NCI-H748 treated with DMSO at 0.1 percent for 48 hours (cell line): ENCODE results near the gene DDX1.
"Not testable (repeated sequence)": the region's sequence is repeated elsewhere in the genome, so short reads cannot be mapped to it uniquely, and the experiment has no call there.

Experiments used
- DNase-seq: peaks from one replicate; lab custom pipeline; 2025; lab: John Stamatoyannopoulos, UW

The DDX1 gene

DNA sequence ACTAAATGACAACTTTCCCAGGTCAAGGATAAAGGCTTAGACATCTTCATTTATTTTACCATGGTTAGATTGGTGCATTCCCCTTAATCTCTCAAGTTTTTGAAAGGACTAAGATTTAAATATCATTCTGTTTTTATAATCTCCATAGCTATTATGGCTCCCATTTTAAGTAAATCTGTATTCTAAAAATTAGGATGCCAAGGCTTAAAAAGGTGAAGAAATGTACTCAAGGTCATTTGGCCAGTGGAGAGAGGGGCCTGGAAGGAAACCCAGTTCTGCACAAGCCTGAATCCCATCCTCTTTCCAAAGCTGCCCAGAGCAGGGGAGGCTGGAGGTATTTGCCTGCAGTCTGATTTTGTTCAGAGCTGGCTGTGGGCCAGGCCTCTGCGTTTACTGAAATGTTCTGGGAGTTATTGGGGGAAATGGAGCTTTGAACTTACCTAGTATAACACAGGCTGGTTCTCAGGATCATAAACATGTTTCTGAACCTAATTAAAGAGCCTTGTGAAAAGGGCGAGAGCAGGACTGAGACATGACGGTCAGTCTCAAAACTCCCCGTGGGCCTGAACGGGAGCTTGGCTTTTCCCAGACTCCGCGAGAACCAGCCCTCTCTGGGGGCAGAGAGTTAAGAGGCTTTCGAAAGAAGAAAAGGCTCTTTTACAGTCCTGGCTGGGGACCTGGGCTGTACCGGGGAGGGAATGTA is 85.6 kb downstream of the DDX1 start:
- no peak for DNase-seq

DNA sequence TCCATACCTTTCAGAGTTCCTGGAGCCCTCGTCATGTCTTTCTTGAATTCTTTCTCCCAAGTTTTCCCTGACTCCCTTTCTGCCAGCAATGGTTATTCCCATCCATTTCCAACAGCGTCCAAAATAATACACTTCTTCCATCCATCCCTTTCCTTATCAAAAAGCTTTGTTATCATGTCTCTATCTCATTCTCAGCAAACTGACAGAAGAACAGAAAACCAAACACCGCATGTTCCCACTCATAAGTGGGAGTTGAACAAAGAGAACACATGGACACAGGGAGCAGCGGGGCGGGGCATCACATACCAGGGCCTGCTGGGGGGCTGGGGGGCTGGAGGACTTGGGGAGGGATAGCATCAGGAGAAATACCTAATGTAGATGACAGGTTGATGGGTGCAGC is 86.7 kb downstream of the DDX1 start:
- DNase-seq: no peak

DNA sequence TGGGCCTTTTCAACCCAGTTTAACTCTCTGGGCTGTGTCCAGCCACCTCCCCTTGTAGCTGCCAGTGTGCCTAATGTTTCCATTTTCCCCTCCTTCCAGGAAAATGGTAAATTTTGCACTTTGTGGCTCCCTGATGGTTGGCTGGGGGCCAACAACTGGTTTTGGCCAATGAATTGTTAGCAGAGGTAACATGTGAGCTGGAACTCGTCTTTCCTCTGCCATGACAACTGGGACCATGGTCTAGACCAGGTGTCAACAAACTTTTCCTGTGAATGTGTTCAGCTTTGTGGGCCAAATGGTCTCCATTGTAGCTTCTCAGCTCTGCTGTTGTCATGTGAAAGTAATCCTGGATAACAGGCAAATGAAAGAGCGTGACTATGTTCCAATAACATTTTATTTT is 87.2 kb downstream of the DDX1 start:
- no peak for DNase-seq

DNA sequence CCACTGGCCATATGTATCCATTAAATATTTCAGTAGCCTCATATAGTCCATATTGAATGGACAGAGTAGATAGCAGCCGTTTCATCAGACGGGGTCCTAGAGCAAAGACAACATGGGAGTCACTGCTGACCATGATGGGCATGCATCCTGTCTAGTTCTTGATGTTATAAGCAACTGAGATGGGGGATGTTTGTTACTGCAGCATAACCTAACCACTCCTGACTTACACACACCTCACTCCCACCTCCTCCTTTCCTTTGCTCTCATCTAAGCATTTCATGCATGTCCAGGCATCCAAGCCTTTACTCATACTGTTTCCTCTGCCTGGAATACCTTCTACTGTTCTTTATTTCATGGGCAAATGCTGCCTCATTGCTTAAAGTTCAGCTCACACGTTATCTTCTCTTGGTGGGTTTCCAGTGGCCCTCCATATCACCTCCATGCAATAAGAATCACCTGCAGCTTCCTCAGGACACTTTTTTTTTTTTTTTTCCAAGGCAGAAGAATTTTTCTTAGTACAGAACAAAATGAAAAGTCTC is 87.8 kb downstream of the DDX1 start:
- no peak for DNase-seq

DNA sequence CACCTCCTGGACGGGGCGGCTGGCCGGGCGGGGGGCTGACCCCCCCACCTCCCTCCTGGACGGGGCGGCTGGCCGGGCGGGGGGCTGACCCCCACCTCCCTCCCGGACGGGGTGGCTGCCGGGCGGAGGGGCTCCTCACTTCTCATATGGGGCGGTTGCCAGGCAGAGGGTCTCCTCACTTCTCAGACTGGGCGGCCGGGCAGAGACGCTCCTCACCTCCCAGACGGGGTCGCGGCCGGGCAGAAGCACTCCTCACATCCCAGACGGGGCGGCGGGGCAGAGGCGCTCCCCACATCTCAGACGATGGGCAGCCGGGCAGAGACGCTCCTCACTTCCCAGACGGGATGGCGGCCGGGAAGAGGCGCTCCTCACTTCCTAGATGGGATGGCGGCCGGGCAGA is 88.5 kb downstream of the DDX1 start:
- DNase-seq: not testable (repeated sequence)
